ENCODE measurements around the gene SPATA4.

Gene SPATA4

GRCh38 chr4:176189891-176190795 is 5.2 kb downstream of the SPATA4 start:
- FAIRE-seq = no peak

GRCh38 chr4:176188654-176189053 is 6.7 kb downstream of the SPATA4 start:
- FAIRE-seq = no peak

GRCh38 chr4:176187624-176188023 is 7.8 kb downstream of the SPATA4 start:
- FAIRE-seq = no peak

- FAIRE-seq = no peak
Measured at GRCh38 chr4:176186671-176187395, 8.6 kb downstream of the SPATA4 start.

- FAIRE-seq = no peak
Measured at GRCh38 chr4:176186067-176186466, 9.3 kb downstream of the SPATA4 start.

GRCh38 chr4:176185051-176185450 is 10.3 kb downstream of the SPATA4 start:
- no peak for FAIRE-seq

- no peak for FAIRE-seq
Measured at GRCh38 chr4:176163041-176163440, 32.3 kb downstream of the SPATA4 start.

GRCh38 chr4:176156656-176157055 is 38.7 kb downstream of the SPATA4 start:
- no peak for FAIRE-seq

GRCh38 chr4:176153124-176153523 is 42.3 kb downstream of the SPATA4 start:
- FAIRE-seq = no peak

- FAIRE-seq = no peak
Measured at GRCh38 chr4:176150704-176151103, 44.7 kb downstream of the SPATA4 start.

- FAIRE-seq = no peak
Measured at GRCh38 chr4:176150356-176150682, 45.1 kb downstream of the SPATA4 start.

- no peak for FAIRE-seq
Measured at GRCh38 chr4:176149680-176150355, 45.6 kb downstream of the SPATA4 start.

GRCh38 chr4:176142253-176142652 is 53.1 kb downstream of the SPATA4 start:
- FAIRE-seq = no peak

- FAIRE-seq = no peak
Measured at GRCh38 chr4:176139518-176139917, 55.9 kb downstream of the SPATA4 start.

- no peak for FAIRE-seq
Measured at GRCh38 chr4:176137631-176138030, 57.8 kb downstream of the SPATA4 start.

- no peak for FAIRE-seq
Measured at GRCh38 chr4:176134670-176135069, 60.7 kb downstream of the SPATA4 start.
